ENCODE data around the gene SLC22A7.
A peak's percentile ranks its signal among the peaks of the same experiment; 100 is the strongest.

- TF ChIP-seq POLR2A (IDR thresholded peaks at IDR 0.05; ENCODE audit: low read depth, low read length): no peak
- TF ChIP-seq SPI1 (IDR thresholded peaks at IDR 0.05; ENCODE audit: low read depth, low read length): peak; percentile 96
- TF ChIP-seq TAF1 (IDR thresholded peaks at IDR 0.05; ENCODE audit: low read depth, low read length): no peak
- no peak for TF ChIP-seq PAX5 (IDR thresholded peaks at IDR 0.05; ENCODE audit: insufficient read depth, low read length, severe bottlenecking)
- peak; percentile 55; the same call in 1 of the 2 replicates for TF ChIP-seq POLR2AphosphoS5 (IDR thresholded peaks at IDR 0.05; ENCODE audit: low read depth, low read length)
- no peak for TF ChIP-seq POU2F2 (IDR thresholded peaks at IDR 0.05; ENCODE audit: low read depth, low read length)
These were observed 40.2 kb downstream of the SLC22A7 start for GRCh38 chr6:43338243-43338642.
